Measurements from ENCODE around the gene LRP3.

GRCh38 chr19:33191501-33191900, 2.6 kb upstream of the LRP3 start:
- TF ChIP-seq POLR2A (IDR thresholded peaks at IDR 0.05; ENCODE audit: extremely low read depth, insufficient read length) = no peak
- no peak for TF ChIP-seq CTCF (IDR thresholded peaks at IDR 0.05; ENCODE audit: low read depth, low read length)
